Stimulated activated naive CD8-positive, alpha-beta T cell treated with anti-CD3 and anti-CD28 coated beads, Interleukin-15, Interleukin-2, amounts not matched to agents 100 ng/mL and 50 ng/mL, for 24 hours (primary cell): ENCODE measurements around the gene ARHGEF26.

ENCODE experiments used
- H3K27ac Mint-ChIP-seq: one replicate; pipeline ENCODE4 v1.8.0; 2021; ENCODE audit warnings: mild to moderate bottlenecking, mixed read lengths
- H3K27me3 Mint-ChIP-seq: one replicate; pipeline ENCODE4 v1.8.0; 2021; ENCODE audit warnings: mixed read lengths
- H3K36me3 Mint-ChIP-seq: one replicate; pipeline ENCODE4 v1.8.0; 2021; ENCODE audit warnings: low read depth, mixed read lengths
- H3K4me1 Mint-ChIP-seq: one replicate; pipeline ENCODE4 v1.8.0; 2021; ENCODE audit warnings: low read depth, mixed read lengths
- H3K4me3 Mint-ChIP-seq: one replicate; pipeline ENCODE4 v1.8.0; 2021; ENCODE audit warnings: mild to moderate bottlenecking, mixed read lengths
- H3K9me3 Mint-ChIP-seq: one replicate; pipeline ENCODE4 v1.8.0; 2021; ENCODE audit warnings: mixed read lengths

The ARHGEF26 gene

DNA sequence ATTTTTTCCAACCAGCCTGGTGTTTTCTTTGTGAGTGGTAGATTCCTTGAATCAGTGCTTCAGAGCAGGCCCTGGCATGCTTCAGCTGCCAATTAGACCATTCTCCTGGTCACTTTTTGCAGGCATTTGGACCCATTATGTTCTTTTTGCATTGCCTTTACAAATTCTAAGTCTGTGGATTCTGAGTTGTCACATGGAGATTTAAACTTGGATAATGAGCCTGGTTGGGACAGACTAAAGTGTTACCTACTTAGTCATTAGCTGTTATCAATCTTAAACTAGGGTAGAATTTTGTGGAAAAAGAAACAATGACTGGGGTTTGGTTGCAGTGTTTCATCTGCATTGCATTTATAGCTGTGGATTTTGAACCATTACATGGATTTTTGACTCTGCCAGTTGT, 40.6 kb downstream of the ARHGEF26 start:
- H3K27me3 Mint-ChIP-seq: peaks cover 10% of the 10 kb centered on the region
- no peak overlapping the region for H3K4me3 Mint-ChIP-seq
- no peak overlapping the region for H3K27ac Mint-ChIP-seq
- H3K4me1 Mint-ChIP-seq: no peaks in the 10 kb centered on the region
- H3K9me3 Mint-ChIP-seq: no peaks in the 10 kb centered on the region
- H3K36me3 Mint-ChIP-seq: no peaks in the 10 kb centered on the region

GRCh38 chr3:154164387-154164786, 43.2 kb downstream of the ARHGEF26 start:
- H3K27ac Mint-ChIP-seq: no peak overlapping the region
- no peaks in the 10 kb centered on the region for H3K36me3 Mint-ChIP-seq
- no peak overlapping the region for H3K4me3 Mint-ChIP-seq
- no peaks in the 10 kb centered on the region for H3K4me1 Mint-ChIP-seq
- peaks cover 18% of the 10 kb centered on the region for H3K27me3 Mint-ChIP-seq
- H3K9me3 Mint-ChIP-seq: no peaks in the 10 kb centered on the region

DNA sequence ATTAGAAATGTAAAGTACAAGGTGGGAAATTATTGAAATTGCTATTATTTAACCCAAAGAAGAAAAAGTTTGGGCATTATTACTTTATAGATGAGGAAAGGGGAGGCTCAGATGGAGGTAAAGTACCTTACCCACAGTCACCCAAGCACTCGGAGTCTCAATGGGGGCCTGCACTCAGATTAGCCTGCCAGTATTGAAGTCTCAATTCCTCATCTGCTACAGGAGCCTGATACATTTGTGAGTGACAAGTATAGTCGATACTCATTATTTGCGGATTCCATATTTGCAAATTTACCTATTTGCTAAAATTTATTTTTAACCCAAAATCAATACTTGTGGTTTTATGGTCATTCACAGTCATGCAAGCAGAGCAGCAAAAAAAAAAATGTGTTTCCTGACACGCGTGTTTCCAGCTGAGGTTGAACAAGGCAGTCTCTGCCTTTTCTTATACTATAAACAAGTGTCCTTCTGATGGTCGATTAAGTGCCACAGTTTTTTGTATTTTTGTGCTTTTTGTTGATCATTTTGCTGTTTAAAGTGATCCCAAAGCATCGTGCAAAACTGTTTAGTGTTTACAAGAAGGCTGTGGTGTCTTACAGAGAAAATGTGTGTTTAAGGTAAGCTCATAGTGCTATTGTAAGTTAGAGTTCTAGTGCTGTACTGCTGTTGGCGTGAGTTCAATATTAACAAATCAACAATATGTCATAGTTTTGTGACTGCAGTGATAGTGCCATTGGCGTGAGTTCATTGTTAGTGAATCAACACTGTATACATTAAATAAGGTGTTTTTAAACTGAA, 48.0 kb downstream of the ARHGEF26 start:
- no peaks in the 10 kb centered on the region for H3K9me3 Mint-ChIP-seq
- H3K4me3 Mint-ChIP-seq: no peak overlapping the region
- peaks cover 21% of the 10 kb centered on the region for H3K27me3 Mint-ChIP-seq
- H3K27ac Mint-ChIP-seq: no peak overlapping the region
- H3K36me3 Mint-ChIP-seq: no peaks in the 10 kb centered on the region
- H3K4me1 Mint-ChIP-seq: no peaks in the 10 kb centered on the region

DNA sequence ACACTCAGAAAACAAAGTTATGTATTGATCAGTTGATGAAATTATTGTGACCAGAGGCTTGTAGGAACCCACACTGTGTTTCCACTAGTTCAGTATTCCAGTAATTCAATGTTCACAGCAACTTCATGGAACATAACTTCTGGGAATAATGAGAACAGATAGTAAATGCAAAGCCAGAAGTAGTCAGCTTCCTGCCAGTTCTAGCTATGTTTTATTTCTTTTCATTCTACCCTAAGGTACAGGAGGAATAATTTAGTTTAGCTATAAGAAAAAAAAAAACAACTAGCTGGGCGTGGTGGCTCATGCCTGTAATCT, 48.6 kb downstream of the ARHGEF26 start:
- no peaks in the 10 kb centered on the region for H3K4me1 Mint-ChIP-seq
- H3K27me3 Mint-ChIP-seq: peaks cover 21% of the 10 kb centered on the region
- H3K9me3 Mint-ChIP-seq: no peaks in the 10 kb centered on the region
- no peak overlapping the region for H3K27ac Mint-ChIP-seq
- no peaks in the 10 kb centered on the region for H3K36me3 Mint-ChIP-seq
- no peak overlapping the region for H3K4me3 Mint-ChIP-seq

DNA sequence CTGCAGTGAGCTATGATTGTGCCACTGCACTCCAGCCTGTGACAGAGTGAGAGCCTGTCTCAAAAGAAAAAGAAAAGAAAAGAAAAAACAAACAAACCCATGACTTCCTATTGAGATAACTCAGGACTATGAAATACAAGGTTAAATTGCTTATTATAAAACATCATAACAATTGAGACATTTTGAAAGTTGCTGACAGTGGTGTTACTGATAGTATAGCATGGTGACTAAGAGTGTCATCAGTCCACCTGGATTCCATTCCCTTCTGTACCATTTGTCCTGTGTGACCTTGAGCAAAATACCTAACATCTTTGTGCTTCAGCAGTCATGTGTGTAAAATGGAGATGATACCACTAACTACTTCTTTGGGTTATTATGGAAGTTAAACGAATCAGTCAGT, 49.1 kb downstream of the ARHGEF26 start:
- H3K27me3 Mint-ChIP-seq: peaks cover 21% of the 10 kb centered on the region
- no peak overlapping the region for H3K4me3 Mint-ChIP-seq
- H3K36me3 Mint-ChIP-seq: no peaks in the 10 kb centered on the region

GRCh38 chr3:154175041-154175440, 53.9 kb downstream of the ARHGEF26 start:
- Mint-ChIP-seq H3K9me3 (no peaks in the 10 kb centered on the region), H3K4me1 (no peaks in the 10 kb centered on the region), H3K27me3 (peaks cover 3% of the 10 kb centered on the region), H3K4me3 (no peak overlapping the region), H3K36me3 (no peaks in the 10 kb centered on the region), H3K27ac (no peak overlapping the region)

More for the DNA sequence above, 49.1 kb downstream of the ARHGEF26 start:
- Mint-ChIP-seq H3K9me3 (no peaks in the 10 kb centered on the region), H3K27ac (no peak overlapping the region), H3K4me1 (no peaks in the 10 kb centered on the region)

DNA sequence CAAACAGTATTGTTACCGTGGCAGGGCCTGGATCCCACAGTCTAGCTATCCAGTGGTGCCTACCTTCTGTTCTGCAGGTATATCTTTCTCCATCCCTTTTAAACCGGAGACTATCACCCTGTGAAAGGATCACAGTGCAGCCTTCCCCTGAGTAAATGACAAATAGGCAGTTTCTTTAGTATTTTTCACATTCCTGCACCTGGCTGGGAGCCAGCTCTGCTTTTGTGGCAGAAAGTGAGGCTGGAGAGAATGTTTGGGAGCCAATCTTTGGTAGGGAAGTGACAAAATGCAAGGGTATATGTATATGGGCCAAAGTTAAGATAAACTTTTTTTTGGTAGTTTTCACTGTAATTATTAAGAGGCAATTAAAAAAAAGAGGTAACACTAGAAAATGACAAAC, 54.8 kb downstream of the ARHGEF26 start:
- Mint-ChIP-seq H3K4me1 (no peaks in the 10 kb centered on the region), H3K27ac (no peak overlapping the region), H3K27me3 (no peaks in the 10 kb centered on the region), H3K9me3 (no peaks in the 10 kb centered on the region), H3K36me3 (no peaks in the 10 kb centered on the region), H3K4me3 (no peak overlapping the region)

GRCh38 chr3:154177406-154177805, 56.2 kb downstream of the ARHGEF26 start:
- Mint-ChIP-seq H3K27me3 (peaks cover 4% of the 10 kb centered on the region), H3K36me3 (no peaks in the 10 kb centered on the region), H3K4me3 (no peak overlapping the region), H3K4me1 (no peaks in the 10 kb centered on the region), H3K9me3 (no peaks in the 10 kb centered on the region), H3K27ac (no peak overlapping the region)

GRCh38 chr3:154178172-154178571, 57.0 kb downstream of the ARHGEF26 start:
- no peaks in the 10 kb centered on the region for H3K4me1 Mint-ChIP-seq
- H3K36me3 Mint-ChIP-seq: no peaks in the 10 kb centered on the region
- no peak overlapping the region for H3K27ac Mint-ChIP-seq
- peaks cover 4% of the 10 kb centered on the region for H3K27me3 Mint-ChIP-seq
- H3K9me3 Mint-ChIP-seq: no peaks in the 10 kb centered on the region
- H3K4me3 Mint-ChIP-seq: no peak overlapping the region

DNA sequence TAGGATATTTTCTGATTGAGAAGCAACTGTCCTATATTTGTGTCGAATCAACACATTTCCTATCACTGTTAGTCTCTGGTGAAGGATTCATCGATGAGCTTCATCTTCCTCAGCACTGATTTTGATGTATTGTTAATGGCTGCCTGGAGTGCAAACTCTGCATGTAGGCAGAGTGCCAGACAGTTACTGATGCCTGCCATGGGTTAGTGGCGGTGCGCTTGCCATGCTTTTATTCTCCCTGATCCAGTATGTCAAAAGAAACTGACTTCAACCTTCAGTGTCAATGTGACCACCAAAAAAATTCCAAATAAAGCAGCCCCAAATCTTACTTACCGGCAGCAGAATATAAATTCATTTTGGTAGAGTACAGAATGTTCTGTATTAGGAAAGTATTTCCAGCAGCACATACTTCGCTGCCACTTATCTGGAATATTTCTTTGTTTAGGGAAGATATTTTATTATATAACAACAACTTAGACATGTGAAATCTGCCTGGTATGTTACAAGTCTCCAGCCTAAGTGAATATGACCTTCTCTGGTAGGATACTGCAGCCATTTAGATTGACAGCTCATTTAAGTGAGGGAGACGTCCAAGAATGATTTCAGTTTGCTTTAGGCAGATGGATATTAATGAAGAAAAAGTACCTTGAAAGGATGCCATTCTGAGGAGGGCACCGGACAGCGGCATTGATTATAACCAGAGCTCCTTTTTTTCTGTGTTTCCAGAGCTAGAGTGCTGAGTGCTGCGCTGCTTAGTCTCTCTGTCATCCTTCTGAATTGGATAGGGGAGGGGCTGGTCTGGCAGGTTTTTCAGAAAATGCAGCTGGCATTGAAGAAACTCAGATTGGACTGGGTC, 59.9 kb downstream of the ARHGEF26 start:
- no peaks in the 10 kb centered on the region for H3K36me3 Mint-ChIP-seq
- H3K9me3 Mint-ChIP-seq: no peaks in the 10 kb centered on the region
- H3K27ac Mint-ChIP-seq: no peak overlapping the region
- no peak overlapping the region for H3K4me3 Mint-ChIP-seq
- H3K27me3 Mint-ChIP-seq: peaks cover 11% of the 10 kb centered on the region
- H3K4me1 Mint-ChIP-seq: no peaks in the 10 kb centered on the region

DNA sequence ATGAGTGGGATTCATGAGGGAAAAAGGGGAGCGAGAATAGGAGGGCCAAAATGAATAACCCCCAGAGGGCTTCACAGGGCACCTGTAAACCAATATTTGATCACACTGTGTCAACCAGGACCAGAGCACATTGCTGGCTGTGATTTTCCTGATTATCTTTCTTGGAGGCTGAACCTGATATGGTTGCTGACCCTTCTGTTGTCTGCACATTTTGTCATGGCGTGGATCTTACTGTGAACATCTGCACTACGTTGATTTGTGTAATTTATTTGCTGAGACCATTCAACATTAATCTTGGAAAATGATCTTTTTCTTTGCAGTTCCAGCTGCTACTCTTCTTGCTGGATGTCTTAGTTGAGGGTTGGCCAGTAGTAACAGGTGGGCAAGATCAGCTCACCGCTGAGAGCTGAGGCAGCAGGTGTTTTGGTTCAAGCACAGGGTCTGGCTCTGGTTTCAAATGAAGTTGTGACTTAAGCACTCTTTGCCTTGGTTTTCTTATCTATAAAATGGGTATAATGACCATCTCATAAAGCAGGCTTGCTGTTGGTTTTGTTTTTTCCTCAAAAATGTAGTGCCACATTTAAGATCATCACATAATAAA, 61.2 kb downstream of the ARHGEF26 start:
- H3K4me3 Mint-ChIP-seq: no peak overlapping the region
- no peaks in the 10 kb centered on the region for H3K4me1 Mint-ChIP-seq
- H3K36me3 Mint-ChIP-seq: no peaks in the 10 kb centered on the region
- H3K27me3 Mint-ChIP-seq: peaks cover 11% of the 10 kb centered on the region
- no peak overlapping the region for H3K27ac Mint-ChIP-seq
- H3K9me3 Mint-ChIP-seq: no peaks in the 10 kb centered on the region

DNA sequence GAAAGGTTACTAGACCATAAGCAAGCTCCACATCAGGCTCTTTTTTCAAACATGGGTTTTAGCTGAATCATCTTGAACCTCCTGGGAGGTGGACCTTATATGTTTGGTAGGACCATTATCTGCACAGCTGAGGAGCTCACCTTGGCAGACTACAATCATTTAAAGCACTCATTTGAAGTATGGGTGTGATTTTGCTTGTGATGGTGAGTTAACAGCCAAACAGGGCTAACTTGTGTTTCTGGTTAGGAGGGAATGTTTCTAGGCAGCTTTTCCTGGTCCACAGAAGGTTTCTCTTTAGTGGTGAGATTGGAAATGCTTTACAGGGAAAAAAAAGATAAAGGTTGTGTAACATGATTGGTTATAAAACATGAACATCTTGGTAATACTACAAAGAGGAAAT, 61.8 kb downstream of the ARHGEF26 start:
- H3K9me3 Mint-ChIP-seq: no peaks in the 10 kb centered on the region
- no peak overlapping the region for H3K27ac Mint-ChIP-seq
- no peaks in the 10 kb centered on the region for H3K4me1 Mint-ChIP-seq
- H3K36me3 Mint-ChIP-seq: no peaks in the 10 kb centered on the region
- H3K4me3 Mint-ChIP-seq: no peak overlapping the region
- peaks cover 11% of the 10 kb centered on the region for H3K27me3 Mint-ChIP-seq

- peaks cover 11% of the 10 kb centered on the region for H3K27me3 Mint-ChIP-seq
- no peak overlapping the region for H3K4me3 Mint-ChIP-seq
- no peaks in the 10 kb centered on the region for H3K36me3 Mint-ChIP-seq
- H3K9me3 Mint-ChIP-seq: no peaks in the 10 kb centered on the region
- no peak overlapping the region for H3K27ac Mint-ChIP-seq
- no peaks in the 10 kb centered on the region for H3K4me1 Mint-ChIP-seq
Observed at GRCh38 chr3:154184582-154184981, 63.4 kb downstream of the ARHGEF26 start.

DNA sequence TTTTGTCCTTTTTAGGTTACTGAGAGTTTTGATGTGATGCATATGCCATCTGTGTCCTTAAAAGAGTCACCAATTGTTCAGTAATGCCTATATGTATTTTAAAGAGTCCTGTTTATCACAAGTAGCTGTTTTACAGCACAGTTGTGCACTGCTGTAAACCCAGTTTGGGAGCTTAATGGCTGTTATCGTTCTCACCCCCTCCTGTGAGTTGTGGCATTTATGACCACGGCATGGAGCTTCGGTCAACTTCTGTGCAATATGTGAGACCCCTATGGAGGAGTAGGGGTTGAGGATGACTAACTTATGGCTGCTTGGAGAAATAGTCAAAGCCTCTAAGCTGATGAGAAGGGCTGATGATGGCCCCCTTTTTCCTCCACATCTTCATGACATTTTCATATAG, 67.2 kb downstream of the ARHGEF26 start:
- peaks cover 11% of the 10 kb centered on the region for H3K27me3 Mint-ChIP-seq
- H3K27ac Mint-ChIP-seq: no peak overlapping the region
- H3K4me1 Mint-ChIP-seq: no peaks in the 10 kb centered on the region
- H3K9me3 Mint-ChIP-seq: no peaks in the 10 kb centered on the region
- no peaks in the 10 kb centered on the region for H3K36me3 Mint-ChIP-seq
- H3K4me3 Mint-ChIP-seq: no peak overlapping the region

- peaks cover 12% of the 10 kb centered on the region for H3K27me3 Mint-ChIP-seq
- H3K36me3 Mint-ChIP-seq: no peaks in the 10 kb centered on the region
- no peaks in the 10 kb centered on the region for H3K4me1 Mint-ChIP-seq
- H3K9me3 Mint-ChIP-seq: no peaks in the 10 kb centered on the region
- H3K27ac Mint-ChIP-seq: no peak overlapping the region
- no peak overlapping the region for H3K4me3 Mint-ChIP-seq
Observed at GRCh38 chr3:154188846-154189245, 67.7 kb downstream of the ARHGEF26 start.
